HT1080 (cell line): ENCODE results near the gene ARFIP1. TPM values are rescaled to one million over a fixed set of nuclear protein-coding genes. Genes with fewer than 3 reads are reported as not detected.
"Not testable (repeated sequence)": the region's sequence is repeated elsewhere in the genome, so short reads cannot be mapped to it uniquely, and the experiment has no call there.

ENCODE experiments used
- DNase-seq: peaks from one replicate; pipeline ENCODE4 v3.0.0-alpha.2; 2015; ENCODE audit warnings: low read depth
- total RNA-seq: library from RNA; depleted of rRNA; stranded (reverse); fragments of >200 nt; shearing (Covaris generic); gene quantifications from 2 replicates; pipeline ENCODE4 v1.2.3, GENCODE V29; 2014

ARFIP1 gene
- total RNA-seq, 1 experiment from 2014 or later: 39.7 TPM

- no peak for DNase-seq
Observed at GRCh38 chr4:152892974-152893373, 113.2 kb downstream of the ARFIP1 start.

- peak; percentile 48 for DNase-seq
Observed at GRCh38 chr4:152894673-152895072, 114.9 kb downstream of the ARFIP1 start.

DNA sequence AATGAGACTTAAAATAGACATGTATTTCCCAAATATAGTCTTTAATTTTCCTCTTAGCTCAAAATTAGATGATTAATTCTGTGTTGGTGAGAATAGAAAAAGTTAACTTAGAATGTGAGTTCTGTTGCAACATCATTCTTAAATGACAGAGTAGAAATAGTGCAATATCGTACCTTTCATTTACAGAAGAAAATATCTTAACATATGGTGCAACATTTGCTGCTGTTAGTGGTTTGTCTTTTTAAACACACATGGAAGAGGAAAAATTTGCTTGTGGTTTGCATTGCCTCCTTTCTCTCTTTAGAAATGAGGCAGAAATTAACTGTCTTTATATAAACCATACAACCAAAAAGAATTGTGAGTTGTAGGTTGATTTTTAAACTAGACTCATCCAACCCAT is 117.1 kb downstream of the ARFIP1 start:
- DNase-seq: no peak

GRCh38 chr4:152898133-152898532 is 118.4 kb downstream of the ARFIP1 start:
- DNase-seq: not testable (repeated sequence)

GRCh38 chr4:152898606-152899005 is 118.9 kb downstream of the ARFIP1 start:
- no peak for DNase-seq

DNA sequence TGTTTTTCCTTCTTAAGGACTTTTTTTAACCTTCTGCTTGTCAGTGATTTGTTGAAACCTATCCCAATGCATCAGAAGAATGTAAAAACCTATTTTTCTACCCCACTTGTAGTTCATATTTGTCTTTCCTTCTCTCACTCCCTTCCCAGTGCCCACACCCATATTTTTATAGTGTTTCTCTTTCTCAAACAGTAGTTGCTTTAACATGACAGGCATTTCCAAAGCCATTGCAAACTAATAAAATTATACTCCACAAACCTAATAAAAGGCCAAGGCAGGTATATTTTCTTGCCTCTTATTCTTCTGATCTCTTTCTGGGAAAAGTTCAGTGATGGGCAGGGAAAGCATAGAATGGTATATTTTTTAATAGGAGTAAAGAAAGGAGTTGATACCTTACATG is 120.6 kb downstream of the ARFIP1 start:
- DNase-seq: no peak

DNA sequence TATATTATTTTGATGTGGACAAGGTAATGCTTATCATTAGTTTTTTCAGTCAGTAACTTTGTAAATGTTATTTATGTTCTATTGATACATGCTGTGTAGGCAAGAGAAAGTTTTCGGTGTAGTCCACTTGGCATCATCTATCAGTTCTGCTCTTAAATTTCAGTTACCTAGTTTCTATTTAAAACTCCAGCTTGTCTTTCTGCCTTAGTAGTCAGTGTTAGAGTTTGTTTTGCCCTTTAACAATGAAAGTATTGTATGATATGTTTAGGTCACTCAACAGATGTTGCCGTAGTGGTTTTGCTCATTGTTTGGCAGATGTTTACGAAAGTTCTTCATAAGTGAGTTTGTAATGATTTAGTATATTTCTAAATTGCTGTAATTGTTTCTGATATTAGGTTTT is 121.5 kb downstream of the ARFIP1 start:
- DNase-seq: no peak

DNA sequence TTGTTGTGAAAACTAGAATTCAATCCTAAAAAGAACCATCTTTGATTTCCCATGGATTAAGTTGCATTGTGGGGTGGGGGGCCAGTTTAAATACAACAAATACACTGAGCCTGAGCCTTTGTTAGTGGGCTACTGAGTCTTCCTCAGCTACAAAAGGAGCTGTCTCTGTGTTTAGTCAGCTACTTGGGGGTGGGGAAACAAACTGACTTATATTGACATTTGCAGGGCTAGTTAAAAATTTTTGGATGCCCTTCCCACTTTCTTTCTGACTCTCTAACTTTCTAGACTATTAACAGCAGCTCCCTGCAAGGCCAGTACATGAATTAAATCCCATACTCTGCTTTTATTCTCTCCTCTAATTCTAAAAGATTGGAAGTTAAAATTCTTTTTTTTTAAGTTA is 123.9 kb downstream of the ARFIP1 start:
- DNase-seq: no peak

DNA sequence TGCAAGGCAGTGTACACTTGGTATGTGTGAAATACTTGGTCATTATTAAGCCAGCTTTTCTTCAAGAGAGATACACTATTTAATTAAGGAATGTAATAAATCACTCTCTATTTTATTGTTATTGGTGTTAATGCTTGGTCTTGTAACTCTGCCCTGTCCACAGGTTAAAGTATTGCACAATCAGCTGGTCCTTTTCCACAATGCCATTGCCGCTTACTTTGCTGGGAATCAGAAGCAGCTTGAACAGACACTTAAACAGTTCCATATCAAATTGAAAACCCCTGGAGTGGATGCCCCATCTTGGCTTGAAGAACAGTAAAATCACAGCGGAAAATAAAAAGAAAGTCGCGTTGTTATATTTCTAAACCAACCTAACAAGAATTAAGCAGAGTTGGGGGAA is 130.1 kb downstream of the ARFIP1 start:
- DNase-seq: no peak

- DNase-seq: no peak
Observed at GRCh38 chr4:152910521-152910920, 130.8 kb downstream of the ARFIP1 start.

DNA sequence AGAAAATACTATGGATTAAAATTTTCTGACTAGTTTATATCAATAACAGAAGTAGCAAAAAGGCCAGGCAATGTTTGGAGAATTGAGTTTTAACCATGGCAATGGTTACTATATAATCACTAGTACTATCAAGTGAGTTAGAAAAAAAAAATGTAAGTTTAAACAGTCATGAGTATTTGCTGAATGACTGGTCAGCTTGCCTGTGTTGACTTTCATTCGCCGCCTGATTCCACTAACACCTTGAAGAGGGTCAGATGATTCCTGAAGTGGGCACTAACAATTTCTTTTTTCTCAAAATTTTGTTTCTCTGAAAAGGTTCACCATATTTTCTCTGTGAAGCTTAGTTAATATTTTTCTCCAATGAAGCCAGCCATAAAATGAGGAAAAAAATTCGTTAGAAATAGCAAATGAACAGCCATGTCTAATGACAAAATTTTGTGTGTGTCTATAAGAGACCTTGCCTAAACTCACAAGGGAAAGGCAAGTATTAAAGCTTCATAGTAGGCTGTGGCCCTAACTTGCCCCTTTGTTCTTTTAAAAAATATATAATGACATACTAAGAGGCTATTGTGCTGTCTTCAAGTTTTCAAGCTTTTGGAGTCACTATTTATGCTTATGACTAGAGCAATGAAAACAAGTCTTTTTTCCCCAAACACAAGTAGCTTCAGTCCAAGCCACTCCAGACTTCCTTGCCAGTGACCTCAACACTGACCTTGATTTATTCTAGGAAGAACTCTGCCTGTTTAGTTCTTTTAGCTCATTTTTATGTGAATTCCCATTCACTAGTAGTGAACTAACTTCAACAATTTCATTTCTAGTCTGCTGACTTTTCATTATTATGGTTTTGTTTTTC is 138.0 kb downstream of the ARFIP1 start:
- no peak for DNase-seq

DNA sequence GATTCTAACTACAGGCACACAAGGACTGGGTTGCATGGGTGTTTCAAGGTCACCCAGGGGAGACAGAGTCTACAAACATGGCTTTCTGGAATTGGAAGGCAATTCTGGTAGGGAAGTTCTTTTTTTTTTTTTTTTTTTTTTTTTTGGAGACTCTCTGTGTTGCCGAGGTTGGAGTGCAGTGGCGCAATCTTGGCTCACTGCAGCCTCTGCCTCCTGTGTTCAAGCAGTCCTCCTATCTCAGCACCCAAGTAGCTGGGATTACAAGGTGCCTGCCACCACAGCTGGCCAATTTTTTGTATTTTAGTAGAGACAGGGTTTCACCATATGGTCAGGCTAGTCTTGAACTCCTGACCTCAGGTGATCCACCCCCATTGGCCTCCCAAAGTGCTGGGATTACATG is 140.1 kb downstream of the ARFIP1 start:
- DNase-seq: no peak

GRCh38 chr4:152920768-152921167 is 141.0 kb downstream of the ARFIP1 start:
- DNase-seq: peak; percentile 13

DNA sequence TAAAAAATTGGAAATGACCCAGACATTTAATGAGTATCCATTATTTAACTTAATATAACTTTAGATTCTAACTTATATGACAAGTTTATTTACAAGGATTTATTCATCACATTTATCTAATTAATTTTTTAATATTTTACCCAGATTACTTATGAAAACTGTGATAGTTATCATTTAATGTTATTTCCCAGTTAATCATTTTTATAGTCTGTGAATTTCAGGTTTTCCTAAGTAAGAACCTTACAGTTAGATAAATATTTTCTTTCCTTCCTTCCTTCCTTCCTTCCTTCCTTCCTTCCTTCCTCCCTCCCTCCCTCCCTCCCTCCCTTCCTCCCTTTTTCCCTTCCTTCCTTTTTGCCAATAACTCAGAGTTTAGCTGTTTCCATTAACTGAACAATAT is 141.5 kb downstream of the ARFIP1 start:
- no peak for DNase-seq

DNA sequence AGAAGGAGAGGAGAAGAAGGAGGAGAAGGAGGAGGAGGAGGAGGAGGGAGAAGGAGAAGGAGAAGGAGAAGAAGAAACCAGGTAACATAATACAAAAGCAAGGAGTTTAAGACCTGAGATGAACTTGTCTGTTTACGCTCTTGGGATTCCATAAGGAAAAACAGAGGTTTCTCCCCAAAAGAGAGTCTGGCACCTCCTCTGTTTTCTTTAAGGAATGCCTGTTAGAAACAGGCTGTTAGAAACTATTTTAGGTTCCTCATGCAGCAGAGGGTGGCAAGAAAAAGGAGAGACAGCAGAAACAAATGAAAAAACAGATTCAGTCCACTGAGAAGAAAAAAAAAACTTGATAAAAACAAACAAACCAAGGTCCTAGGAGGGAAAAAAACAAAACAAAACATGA is 146.1 kb downstream of the ARFIP1 start:
- no peak for DNase-seq

DNA sequence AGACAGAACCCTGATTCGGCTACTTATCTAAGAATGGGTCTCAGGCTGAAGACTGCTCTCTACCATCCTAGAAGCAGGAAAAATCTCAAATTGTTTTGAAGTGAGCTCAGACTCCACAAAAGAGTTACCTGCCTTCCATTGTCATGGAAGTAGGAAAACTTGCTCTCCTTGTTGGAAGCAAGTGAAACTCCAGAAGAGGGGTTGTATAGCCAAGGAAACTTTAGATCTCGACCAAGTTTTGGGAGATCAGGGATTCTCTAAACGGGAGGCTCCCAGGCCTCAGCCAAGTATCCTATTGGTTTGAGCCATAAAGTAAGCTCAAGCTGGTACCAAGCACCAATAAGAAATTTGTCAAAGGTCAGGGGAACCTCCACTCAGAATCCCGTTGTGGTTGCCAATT is 147.2 kb downstream of the ARFIP1 start:
- no peak for DNase-seq

- no peak for DNase-seq
Observed at GRCh38 chr4:152927737-152928136, 148.0 kb downstream of the ARFIP1 start.

- no peak for DNase-seq
Observed at GRCh38 chr4:152928286-152928685, 148.5 kb downstream of the ARFIP1 start.

DNA sequence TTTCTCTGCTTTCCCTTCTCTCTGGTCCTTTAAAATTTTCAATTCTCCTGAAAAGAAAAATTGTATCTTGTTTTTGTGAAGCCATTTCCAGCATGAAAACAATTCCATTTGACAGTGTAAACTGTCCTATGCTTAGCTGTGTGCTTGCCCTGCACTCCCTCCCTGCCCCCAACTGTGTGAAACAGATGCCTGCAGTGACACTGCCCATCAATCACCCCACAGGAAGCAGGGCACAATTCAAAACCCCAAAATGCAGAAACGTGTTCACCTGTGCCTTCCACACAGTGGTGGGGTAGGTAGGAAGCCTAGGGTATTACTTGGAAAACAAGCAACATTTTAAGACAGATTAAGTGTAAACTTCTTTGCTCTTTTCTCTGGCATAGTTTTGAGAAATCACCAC is 150.1 kb downstream of the ARFIP1 start:
- no peak for DNase-seq

GRCh38 chr4:152935143-152935542 is 155.4 kb downstream of the ARFIP1 start:
- DNase-seq: no peak

DNA sequence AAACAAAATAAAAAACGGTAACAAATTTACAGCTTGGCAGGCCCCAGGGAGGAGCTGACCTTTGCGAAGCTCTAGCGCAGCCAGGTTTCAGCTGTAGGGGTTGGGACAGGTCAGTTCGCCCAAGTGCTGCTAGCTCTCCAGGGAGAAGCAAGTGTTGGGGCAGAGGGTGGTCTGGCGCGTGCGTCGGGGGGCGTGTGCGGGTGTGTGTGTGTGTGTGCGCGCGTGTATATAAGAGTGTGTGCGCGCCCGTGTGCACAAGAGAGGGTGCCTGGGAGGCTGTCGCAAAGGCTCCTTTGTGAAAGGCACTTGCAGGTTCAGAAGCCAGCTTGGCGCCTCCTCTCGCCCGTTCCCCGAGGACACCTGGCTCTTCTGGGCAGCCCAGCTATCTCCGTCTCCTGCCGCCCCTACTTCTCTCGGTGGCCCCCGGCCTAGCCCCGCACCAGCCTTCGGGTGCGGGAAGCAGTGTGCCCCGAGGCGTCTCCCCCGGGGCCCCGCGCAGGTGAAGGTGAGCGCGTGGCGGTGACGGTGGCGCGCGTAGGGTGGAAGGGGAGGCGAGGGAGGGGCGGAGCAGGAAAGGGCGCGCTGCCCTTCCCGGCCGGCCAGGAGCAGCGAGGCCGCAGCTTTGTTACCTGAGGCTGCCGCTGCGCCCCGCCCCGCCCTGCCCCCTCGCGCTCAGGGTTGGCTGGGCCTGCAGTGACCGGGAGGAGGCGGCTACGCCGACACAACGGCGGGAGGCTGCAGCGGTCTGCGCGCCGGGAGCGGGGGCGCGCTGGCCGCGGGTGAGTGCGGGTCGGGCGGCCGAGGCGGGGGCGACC is 156.1 kb downstream of the ARFIP1 start, which contains the start of gene FHDC1:
Gene FHDC1 (plus strand): TSS at position 693 of the 815 bp plus-strand sequence. CDS start 6,735 bp downstream, outside the sequence.
- no peak for DNase-seq
